M059J (cell line): ENCODE results near the gene RIOX2. TPM values are rescaled to one million over a fixed set of nuclear protein-coding genes. Genes with fewer than 3 reads are reported as not detected.
A peak's percentile ranks its signal among the peaks of the same experiment; 100 is the strongest.

ENCODE experiments used
- DNase-seq: peaks from one replicate; pipeline ENCODE4 v3.0.0-alpha.2; 2012; ENCODE audit warnings: low read depth
- total RNA-seq: library from RNA; depleted of rRNA; stranded (reverse); fragments of >200 nt; shearing (Covaris generic); gene quantifications from 2 replicates; pipeline ENCODE4 v1.2.3, GENCODE V29; 2014

Gene RIOX2
- total RNA-seq, 1 experiment from 2014 or later = 22.0 TPM

DNA sequence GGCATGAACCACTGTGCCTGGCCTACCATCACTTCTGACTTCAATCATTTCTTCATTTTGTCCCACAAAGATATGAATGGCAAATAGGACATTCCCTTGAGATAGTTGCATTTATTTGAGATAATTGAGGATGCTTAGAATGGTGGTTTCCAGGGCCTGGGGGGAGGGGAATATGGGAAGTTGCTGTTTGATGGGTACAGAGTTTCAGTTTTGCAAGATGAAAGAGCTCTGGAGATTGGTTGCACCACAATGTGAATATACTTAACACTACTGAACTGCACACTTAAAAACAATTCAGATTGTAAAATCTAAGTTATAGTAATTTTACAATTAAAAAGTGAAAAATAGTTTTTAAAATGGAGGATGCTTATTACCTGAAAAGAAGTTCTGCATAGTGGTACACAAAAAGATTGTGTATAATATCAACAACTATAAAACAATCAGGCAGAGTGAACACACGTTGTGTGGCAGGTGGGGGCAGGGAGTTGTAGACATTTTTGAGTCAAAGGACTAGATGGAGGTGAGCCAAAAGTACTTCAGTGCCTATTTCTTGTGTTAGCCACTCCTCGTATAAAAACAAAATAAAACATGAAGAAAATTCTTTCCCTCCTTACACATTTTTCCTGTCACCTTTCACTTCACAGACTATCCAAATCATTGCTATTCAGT is 18.5 kb upstream of the RIOX2 start:
- no peak for DNase-seq

DNA sequence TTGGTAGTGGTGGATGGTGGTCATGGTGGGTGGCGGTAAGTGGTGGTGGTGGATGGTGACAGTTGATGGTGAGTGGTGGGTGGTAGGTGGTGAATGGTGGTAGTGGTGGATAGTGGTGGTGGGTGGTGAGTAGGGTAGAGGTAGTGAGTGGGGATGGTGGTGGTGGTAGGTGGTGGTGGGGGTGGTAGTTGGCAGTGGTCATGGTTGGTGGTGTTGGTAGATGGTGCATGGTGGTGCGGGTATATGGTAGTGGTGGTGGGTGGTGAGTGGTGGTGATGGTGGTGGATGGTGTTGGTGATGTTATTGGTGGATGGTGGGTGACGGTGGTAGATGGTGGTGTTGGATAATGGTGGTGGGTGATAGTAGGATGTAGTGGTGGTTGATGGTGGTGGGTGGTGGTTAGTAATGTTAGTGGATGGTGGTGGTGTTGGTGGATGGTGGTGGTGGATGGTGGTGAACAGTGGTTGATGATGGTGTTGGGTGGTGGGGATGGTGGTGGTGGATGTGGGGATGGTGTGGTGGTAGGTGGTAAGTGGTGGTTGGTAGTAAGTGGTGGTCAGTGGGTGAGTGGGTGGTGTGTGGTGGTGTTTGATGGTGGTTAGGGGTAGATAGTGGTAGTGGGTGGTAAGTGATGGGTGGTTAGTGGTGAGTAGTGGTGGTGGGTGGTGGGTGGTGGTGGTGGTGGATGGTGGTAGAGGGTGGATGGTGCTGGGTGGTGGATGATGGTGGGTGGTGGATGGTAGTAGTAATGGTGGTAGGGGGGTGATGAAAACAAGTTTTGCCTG is 16.7 kb upstream of the RIOX2 start:
- DNase-seq = no peak

DNA sequence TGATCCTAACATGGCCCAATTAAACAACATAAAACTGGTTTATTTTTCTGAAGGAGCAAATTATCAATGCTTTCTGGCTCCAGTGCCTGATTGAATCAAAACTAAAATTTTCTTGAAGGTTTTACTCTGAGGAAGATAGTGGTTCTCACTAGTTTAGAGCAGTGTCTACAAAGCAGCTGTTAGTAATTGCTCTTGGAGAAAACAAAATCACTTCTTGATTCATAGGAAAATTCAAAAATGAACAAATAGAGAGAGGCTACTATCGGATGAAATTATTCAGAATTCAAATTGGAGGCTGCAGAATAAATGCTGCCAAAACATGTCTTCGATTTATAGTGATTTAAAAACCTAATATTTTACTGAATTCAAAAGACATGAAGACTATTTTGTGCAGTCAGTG is 15.1 kb upstream of the RIOX2 start:
- no peak for DNase-seq

DNA sequence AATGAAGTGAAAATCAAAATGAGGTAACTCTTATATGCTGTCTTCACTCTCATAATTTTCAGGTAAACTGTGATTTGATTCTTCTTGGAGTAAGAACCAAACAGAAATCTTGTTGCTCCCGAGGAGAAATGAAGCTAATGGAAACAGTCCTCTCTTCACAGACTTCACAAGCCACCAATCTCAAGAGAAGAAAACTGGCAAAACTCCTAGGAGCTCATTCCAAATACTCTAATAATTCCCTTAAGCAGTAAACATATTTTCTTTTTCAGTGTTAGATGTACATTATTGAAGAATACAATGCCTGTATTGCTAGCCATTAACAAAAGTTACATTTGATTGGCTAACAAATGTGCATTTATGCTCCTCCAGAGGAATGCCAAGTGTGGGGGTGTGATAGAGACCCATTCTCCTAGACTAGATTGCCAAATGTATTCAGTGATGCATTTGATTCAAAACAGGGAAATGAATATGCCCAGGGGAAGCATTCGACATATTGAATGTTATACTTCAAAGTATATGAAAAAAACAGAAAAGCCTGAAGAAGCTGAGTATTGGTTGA is 11.8 kb upstream of the RIOX2 start:
- no peak for DNase-seq

DNA sequence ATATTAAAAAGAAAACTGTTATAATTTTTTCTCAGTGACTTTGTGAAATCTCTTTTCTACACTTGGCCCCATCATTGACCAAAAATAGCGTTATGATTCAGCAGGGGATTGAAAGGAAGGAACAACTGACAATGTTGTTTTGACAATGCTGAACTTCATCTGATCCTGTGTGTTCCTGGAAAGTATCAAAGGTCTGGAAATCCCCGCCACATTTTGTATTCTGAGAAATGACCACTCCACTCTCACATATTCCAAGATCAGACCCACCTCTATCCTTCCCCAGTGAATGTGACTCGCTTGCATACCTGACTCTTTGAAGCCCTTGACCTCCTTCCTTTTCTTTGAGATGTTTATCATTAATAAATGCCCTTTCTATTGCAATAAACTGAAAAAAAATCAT is 9.7 kb upstream of the RIOX2 start:
- DNase-seq = peak; percentile 13

DNA sequence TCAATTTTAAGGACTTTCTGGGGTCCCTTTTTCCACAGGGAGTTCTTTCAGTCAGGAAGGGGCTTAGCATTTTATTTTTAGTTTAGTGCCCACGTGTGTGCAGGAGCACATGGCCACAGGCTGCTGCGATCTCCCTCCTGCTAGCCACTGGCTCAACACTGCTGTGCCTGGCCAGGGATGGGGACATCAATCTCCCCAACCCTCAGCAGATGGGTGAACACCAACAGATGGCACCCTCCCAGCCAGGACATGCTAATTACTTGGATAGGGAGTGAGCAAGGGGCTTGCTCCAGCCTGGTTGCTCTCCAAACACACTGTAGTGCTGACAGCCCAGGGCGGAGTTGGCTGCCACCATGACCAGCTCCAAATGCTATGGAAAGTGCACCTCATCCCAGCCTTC is 7.4 kb upstream of the RIOX2 start:
- no peak for DNase-seq

DNA sequence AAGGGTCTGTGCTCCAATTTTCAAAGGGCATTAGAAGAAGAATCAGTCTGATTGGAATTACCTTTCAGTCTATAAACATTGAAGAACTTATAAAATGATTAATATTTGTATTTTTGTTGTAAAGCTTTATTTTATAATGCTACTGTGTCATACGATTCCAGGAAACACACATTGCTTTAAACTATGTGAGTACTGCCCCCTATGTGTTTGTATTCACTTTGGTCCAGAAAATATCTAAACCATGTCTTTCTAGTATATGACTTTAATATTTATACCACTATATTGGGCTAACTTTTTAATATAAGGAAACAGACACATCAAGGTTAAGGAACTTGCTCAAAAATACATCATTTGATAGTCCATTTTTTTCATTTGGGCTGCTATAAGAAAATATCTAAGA is 3.2 kb upstream of the RIOX2 start:
- DNase-seq = no peak

DNA sequence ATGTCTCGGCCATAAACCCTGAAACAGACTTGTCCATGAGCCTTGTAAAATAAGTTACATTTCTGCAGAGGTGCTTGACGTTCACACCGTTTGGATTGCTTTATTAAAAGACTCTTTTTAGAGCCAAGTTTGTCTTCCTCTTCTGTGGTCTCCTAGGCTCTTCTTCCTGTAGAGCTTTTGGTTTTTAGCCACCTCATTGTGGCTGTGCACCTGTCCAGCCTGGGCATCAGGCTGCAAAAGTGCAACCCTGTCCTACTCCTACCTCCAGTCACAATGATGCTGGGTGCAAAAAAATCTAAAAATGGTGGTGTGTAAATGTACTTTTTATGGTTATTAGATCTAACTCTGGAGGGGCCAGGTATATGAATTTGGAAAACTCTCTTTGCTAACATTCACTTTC is 2.8 kb upstream of the RIOX2 start:
- DNase-seq = no peak

DNA sequence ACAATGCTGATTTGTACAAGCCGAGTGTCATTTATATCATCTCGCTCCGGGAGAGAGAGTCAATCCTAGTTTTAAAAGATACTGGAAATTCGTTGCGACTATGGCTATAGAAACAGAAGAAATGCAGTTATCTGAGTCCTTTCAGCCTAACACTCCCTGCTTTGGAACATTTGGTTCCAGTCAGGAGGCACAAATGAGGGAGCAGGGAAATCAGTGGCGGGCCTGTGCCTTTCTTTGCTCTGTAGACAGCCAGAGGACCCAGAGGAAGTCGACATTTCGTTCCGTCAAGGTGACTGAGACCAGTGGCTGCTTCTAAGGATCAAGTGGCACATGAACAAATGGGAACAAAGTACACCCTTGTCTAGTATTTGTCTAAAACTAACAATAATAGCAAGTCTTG is 745 bp upstream of the RIOX2 start:
- no peak for DNase-seq

DNA sequence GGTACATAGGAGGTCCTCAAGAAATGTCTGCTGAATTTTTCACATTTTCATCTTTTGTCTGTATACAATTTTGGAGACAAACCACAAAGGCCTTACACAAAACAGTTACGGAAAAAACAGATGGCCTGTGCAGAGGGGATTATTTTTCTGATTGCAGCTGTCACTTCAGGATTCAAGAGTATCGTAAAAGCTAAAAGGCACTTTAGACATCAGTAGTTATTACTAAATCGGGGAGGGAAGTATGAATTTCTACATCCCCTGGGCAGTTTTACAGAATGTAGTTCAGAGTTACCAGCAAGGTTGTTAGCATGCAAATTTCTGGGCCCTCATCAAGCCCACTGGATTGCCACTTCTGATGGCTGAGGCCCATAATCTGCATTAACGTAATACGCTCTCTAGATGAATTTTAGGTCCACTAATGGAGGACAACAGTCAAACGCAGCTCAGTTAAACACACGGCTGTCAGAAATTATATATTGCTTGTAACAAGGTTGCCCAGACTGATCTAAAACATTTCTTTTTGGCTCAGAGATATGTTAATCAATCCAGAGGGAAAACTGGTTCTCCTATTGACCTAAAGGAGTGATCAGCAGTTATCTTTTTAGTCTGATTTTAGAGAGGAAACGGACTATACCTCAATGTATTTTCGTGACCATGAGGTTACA is 1.1 kb downstream of the RIOX2 start:
- DNase-seq = no peak

DNA sequence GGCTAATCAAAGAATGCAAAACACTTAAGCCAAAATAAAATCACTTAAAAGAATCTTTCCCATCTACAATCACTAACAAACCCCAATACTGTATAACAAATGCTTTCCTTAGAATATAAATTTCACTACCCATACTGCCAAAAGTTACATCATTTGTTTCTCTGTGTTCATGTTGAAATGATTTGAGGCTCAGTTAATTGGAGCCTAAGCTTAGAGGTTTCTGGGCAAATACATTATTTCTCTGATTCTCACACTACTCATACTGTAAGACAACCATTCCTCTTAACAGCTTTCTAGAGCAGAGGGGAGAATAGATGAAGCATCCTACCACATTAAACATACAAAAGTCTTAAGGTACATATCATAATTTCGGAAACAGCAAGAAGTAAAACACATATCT is 2.1 kb downstream of the RIOX2 start:
- no peak for DNase-seq

DNA sequence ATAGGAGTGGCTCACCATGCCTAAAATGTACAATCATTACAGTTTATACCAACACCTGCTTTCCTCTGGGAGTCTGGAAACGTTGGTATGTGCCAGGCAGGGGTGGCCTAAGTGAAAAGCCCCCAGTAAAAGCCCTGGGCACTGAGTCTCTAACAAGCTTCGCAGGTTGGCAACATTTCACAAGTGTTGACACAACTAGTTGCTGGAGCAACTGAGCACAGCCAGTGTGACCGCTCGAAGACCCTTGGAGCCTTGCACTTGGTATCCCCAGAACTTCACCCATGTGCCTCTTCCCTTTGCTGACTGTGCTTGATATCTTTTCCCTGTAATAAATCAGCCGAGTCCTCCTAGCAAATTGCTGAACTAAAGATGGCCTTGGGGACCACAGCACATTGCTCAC is 2.7 kb downstream of the RIOX2 start:
- DNase-seq = no peak

DNA sequence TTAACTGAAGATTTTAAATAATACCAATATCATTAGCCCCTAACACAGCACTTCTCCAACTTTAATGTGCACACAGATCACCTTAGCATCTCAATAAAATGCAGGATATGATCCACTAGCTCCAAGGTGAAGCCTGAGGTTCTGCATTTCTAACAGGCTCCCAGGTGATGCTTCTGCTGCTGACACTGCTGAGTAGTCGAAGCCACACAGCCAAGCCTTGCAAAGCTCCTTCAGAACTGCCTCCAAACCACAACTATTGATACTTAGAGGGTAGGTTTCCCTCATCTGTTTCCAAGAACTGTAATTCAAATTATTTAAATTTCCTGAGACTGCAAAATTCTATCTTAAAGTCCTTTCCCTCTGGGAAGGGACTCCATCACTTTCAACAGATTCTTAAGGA is 3.9 kb downstream of the RIOX2 start:
- no peak for DNase-seq

DNA sequence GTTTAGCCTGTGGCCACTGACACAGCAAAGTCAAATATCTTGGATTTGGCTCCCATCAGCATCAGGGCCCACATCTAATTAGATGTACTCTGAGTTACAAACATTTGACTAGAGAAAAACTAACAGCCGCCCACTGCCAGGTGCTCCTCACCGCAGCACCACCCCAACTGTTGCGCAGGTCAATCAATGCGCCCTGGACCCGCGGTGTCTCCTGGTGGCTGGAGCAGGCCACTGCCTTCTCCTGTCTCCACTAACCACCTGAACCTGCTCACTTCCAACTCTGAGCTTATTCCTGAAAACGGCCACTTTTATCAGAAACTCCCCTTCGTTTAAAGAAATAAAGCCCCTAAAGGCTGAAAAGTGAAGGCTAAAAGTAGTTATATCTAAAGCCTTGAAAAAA is 4.3 kb downstream of the RIOX2 start:
- no peak for DNase-seq

DNA sequence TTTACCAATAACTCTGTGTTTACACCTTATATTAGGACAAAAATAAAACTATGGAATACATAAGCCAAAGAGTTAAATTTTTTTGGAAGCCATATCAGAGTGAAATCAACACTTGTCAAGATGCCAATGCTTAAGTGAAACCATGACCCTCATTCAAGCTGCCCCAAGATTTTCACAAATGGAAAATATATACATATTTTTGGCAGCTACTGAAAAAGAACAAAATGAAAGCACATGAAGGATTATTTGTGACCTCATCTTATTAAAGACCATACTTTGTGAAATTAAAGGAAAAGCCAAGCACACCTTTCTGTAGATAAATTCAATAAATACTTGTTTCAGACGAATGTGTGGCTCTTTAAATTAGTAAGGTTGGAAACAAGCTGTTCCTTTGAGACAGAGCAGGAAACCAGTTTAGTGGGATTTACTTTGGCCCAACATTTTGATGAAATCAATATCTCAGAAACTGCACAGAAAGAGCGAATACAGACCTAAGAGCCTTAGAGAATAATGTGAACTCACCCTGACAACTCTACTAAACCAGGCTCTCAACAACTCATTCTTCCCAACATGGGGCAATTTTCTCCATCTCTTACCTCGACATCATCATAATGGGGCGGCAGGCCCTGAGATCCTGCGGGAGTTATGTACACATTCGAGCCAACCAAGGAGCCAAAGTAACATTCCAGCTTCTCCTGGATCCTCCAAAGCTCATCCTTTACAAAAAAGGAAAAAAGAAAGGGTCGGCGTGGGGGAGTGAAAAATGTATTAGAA is 11.1 kb downstream of the RIOX2 start:
- no peak for DNase-seq

DNA sequence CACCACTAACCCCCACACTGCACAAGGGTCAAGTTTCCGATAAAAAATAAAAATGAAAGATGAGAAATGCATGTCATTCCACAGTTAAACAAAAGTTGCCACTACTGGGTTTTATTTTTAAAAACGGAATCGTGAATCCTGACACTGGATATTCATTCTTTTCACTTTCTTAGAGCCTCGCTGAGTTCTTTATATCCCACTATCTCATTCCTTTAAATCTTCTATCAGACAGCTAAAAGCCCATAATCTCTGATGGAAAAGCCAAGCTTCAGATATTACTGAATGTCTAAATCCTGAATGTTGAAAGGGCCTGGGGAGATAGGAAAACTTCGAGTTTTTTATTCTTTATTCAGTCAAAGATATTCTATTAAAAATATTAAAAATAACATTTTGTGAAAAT is 11.7 kb downstream of the RIOX2 start:
- DNase-seq = no peak

DNA sequence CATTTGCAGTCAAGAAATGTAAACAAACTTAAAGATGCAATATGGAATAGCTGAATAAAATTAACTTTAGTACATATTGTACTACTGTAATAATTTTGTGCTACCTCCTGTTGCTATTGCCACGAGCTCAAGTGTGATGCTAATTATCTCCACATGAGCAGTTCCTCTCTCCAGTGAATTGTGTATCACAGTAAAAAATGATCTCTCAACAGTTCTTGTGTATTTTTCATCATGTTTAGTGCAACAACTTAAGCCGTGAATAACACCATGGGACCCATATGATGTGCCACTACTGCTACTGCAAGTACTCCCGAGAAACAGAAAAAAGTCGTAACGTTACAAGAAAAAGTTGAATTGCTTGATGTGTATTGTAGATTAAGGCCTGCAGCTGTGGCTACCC is 12.4 kb downstream of the RIOX2 start:
- DNase-seq = no peak

DNA sequence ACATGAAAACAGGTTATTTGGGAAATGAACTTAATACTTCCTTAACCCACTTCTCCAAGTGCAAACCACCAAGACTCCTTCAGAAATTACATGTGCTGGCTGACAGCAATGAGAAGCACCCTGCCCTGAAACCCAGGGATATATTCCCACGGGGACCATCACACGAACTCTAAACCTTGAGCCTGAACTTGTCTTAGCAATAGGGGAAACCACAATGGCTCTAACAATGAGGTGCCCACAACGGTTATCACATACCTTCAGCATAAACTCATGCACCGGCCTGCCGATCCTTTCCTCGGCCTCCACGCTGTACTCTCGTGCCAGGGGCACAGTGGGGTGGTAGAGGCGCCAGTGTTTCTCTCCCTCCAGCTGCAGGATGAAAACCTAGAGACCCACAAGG is 13.4 kb downstream of the RIOX2 start:
- peak; percentile 65 for DNase-seq

DNA sequence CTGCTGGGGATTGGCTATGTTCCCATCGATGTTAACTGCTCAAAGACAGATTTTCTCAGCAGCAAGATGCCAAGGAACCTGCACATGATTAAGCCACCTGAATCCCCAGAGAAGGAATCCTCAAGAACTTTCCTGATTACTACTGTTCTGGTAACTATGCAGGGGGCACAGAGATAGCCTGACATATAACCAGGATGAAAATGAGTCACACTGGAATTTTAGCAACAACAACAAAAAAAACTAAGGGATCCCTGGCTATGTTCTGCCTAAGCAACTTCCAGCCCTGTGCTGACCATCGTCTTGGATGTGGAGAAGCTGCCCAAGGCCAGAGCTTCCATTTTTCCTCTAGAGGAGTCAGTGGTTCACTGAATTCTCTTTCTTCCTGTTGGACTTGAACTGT is 13.8 kb downstream of the RIOX2 start:
- peak; percentile 73 for DNase-seq

DNA sequence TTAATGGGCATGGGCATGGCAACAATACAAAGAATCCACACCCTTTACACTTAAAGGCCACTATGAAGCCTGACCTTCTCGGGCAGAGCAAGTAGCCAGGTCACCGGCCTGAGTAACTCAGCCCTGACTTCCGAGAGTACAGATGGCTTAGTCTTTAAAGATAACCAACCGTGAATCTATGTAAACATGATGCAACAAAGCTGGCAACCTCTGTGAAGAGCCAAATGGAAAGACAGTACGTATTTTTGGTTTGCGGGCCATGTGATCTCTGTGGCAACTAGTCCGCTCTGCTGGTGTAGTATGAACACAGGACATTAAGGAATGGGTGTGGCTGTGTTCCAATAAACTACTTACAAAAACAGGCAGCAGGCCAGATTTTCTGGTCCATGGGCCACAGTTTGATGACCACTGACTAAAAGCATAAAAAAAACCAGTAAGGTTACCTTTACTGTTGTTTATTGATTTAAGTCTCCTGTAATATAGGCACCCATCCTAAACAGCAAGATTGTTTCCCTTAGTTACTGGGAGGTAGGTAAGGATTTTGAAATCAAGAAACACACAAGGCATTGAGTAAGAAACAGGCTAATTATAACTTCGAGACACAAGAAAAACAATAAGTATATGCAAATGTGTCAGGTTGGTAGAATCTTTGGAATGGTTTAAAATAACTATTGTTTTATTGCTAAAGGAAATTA is 14.5 kb downstream of the RIOX2 start:
- peak; percentile 29 for DNase-seq

DNA sequence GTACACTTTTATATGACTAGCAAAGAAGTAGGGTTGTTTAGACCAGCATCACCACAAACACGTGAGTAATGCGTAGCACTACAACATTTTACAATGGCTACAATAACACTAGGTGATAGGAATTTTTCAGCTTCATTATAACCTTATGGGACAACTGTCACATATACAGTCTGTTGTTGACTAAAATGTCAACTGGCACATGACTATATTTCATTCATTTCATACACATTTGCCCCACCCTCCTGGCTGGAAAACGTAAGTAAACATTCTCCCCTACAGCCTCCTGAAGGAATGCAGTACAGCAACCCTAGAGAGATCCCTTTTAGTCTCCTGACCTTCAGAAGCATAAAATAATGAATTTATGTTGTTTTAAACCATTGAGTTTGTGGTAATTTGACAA is 16.2 kb downstream of the RIOX2 start:
- no peak for DNase-seq
